Transverse colon (tissue), 4 donors: ENCODE data around the gene KCNJ14. TPM values are rescaled to one million over a fixed set of nuclear protein-coding genes. Genes with fewer than 3 reads are reported as not detected.

Source experiments
- DNase-seq: peaks from one replicate; pipeline ENCODE4 v3.0.0-alpha.2; 2019
- H3K27ac ChIP-seq, 4 donors: fragments of 200-600 bp; sonication (generic); 2 replicates each; pipeline ENCODE4 v1.5.1; 2016 to 2018; ENCODE audit warnings: inconsistent platforms in 4 of 4
- H3K27me3 ChIP-seq: fragments of 200-600 bp; sonication (generic); 2 replicates; pipeline ENCODE4 v1.5.1; 2017; ENCODE audit warnings: inconsistent platforms
- H3K36me3 ChIP-seq, 4 donors: fragments of 200-600 bp; sonication (generic); 2 replicates each; pipeline ENCODE4 v1.5.1; 2017 to 2019; ENCODE audit warnings: inconsistent platforms in 4 of 4
- H3K4me1 ChIP-seq, 4 donors: fragments of 200-600 bp; sonication (generic); 2 replicates each; pipeline ENCODE4 v1.5.1; 2017 to 2020; ENCODE audit warnings: inconsistent platforms in 4 of 4
- H3K4me3 ChIP-seq, 4 donors: fragments of 200-600 bp; sonication (generic); 1 replicate in 1 of 4; 2 replicates in 3 of 4; pipeline versions ENCODE4 v1.5.1 to v1.6.1; 2017 to 2019; ENCODE audit warnings: inconsistent platforms in 4 of 4
- H3K9me3 ChIP-seq, 2 donors: fragments of 200-600 bp; sonication (generic); 2 replicates each; pipeline ENCODE4 v1.5.1; 2017 to 2019; ENCODE audit warnings: inconsistent platforms in 2 of 2
- EP300 ChIP-seq: sonication (generic); formaldehyde crosslinking; IDR thresholded peaks from one replicate; pipeline ENCODE4 v1.6.1; 2017; ENCODE audit warnings: antibody characterized with exemption, low read depth
- POLR2A ChIP-seq: fragments of 450-650 bp; IDR thresholded peaks from one replicate; pipeline ENCODE4 v1.6.1; 2016; ENCODE audit warnings: antibody characterized with exemption, mild to moderate bottlenecking, moderate library complexity
- POLR2AphosphoS5 ChIP-seq, 3 donors: sonication (generic); formaldehyde crosslinking; IDR thresholded peaks; one replicate each; pipeline ENCODE4 v1.6.1; 2016; ENCODE audit warnings: antibody characterized with exemption in 3 of 3
- WGBS, 2 donors: methylation state at CpG; one replicate each; pipeline ENCODE4 v1.1.5; 2018; ENCODE audit warnings: low coverage in 1 of 2; 5-methylcytosine and 5-hydroxymethylcytosine counted together
- in situ Hi-C, 4 donors: fragments of 200-750 bp; cut with MboI; loops; one replicate each; pipeline versions ENCODE4 v1.15.0 to v1.15.1; 2017; ENCODE audit warnings: low sequenced_read_pairs in 3 of 4, low pct_ligation_motif_present in 1 of 4, low pct_unique_long_range_greater_than_20kb in 1 of 4
- intact Hi-C: fragments of 100-400 bp; cut with DNase I; formaldehyde crosslinking; loops from one replicate; pipeline ENCODE4 v1.15.1; 2023; ENCODE audit warnings: low total_unique reads
- total RNA-seq, 4 donors: library from RNA; depleted of rRNA; stranded (reverse); fragments of >200 nt; gene quantifications; one replicate each; pipeline ENCODE4 v1.1.0, GENCODE V29; 2016
- TF ChIP-seq, protein P1 (sequence below), 5 experiments: fragments of 200-600 bp in 3 of 5; fragments of 450-650 bp in 2 of 5; sonication (generic) in 3 of 5; IDR thresholded peaks; 1 replicate in 2 of 5; 2 replicates in 3 of 5; pipeline ENCODE4 v1.5.1; 2016 to 2017; ENCODE audit warnings: antibody characterized with exemption in 5 of 5, inconsistent platforms in 3 of 5, mild to moderate bottlenecking in 2 of 5, moderate library complexity in 1 of 5

The KCNJ14 gene
- total RNA-seq, 4 donors from 2014 or later, result 0.41 to 0.64 TPM; not detected in 2

DNA sequence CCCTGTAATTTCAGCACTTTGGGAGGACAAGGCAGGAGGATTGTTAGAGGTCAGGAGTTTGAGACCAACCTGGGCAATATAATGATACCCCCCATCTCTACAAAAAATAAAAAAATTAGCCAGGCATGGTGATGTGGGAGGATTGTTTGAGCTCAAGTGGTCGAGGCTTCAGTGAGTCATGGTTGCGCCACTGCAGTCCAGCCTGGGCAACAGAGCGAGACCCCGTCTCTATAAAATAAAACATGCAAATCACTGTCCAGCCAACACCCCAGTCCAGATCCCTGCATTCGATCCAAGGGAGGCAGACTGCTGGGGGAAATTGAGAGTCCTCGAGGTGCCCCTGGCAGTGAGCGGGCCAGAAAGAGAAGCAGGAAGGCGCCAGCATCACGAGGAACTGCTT is 20.8 kb downstream of the KCNJ14 start:
- in situ Hi-C loops (no loop called here), intact Hi-C loops (no loop called here)
- WGBS, 2 donors, result 89 to 91% methylated on average over 4 to 9 of the region's 9 CpGs
- DNase-seq, result no peak
- no peak for TF ChIP-seq EP300
- no peak for TF ChIP-seq POLR2AphosphoS5 (IDR thresholded peaks at IDR 0.05)
- TF ChIP-seq, protein P1, sequence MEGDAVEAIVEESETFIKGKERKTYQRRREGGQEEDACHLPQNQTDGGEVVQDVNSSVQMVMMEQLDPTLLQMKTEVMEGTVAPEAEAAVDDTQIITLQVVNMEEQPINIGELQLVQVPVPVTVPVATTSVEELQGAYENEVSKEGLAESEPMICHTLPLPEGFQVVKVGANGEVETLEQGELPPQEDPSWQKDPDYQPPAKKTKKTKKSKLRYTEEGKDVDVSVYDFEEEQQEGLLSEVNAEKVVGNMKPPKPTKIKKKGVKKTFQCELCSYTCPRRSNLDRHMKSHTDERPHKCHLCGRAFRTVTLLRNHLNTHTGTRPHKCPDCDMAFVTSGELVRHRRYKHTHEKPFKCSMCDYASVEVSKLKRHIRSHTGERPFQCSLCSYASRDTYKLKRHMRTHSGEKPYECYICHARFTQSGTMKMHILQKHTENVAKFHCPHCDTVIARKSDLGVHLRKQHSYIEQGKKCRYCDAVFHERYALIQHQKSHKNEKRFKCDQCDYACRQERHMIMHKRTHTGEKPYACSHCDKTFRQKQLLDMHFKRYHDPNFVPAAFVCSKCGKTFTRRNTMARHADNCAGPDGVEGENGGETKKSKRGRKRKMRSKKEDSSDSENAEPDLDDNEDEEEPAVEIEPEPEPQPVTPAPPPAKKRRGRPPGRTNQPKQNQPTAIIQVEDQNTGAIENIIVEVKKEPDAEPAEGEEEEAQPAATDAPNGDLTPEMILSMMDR (IDR thresholded peaks at IDR 0.05), result no peak
- TF ChIP-seq POLR2A, result no peak
- H3K27me3 ChIP-seq, result no peaks in the 10 kb centered on the region
- no peak overlapping the region for H3K27ac ChIP-seq
- H3K36me3 ChIP-seq, result peaks cover 0 to 56% (median 25%) of the 10 kb centered on the region in 4 donors
- H3K4me3 ChIP-seq, result no peak overlapping the region
- H3K4me1 ChIP-seq, result peaks cover 0 to 15% (median 8%) of the 10 kb centered on the region in 4 donors
- H3K9me3 ChIP-seq, result no peaks in the 10 kb centered on the region

GRCh38 chr19:48477067-48477685 is 21.8 kb downstream of the KCNJ14 start:
- no peak overlapping the region for H3K4me3 ChIP-seq
- peaks cover 0 to 18% (median 13%) of the 10 kb centered on the region in 4 donors for H3K4me1 ChIP-seq
- in situ Hi-C loops, result no loop called here
- H3K36me3 ChIP-seq, result peaks cover 0 to 46% (median 20%) of the 10 kb centered on the region in 4 donors
- intact Hi-C loops, result no loop called here
- TF ChIP-seq POLR2A (no peak), EP300 (no peak), POLR2AphosphoS5 (IDR thresholded peaks at IDR 0.05) (no peak)
- TF ChIP-seq, protein P1 (IDR thresholded peaks at IDR 0.05), result no peak
- H3K27me3 ChIP-seq, result no peaks in the 10 kb centered on the region
- DNase-seq, result no peak
- H3K27ac ChIP-seq, result no peak overlapping the region
- WGBS, 2 donors, result 68 to 92% methylated on average over 2 to 9 of the region's 10 CpGs
- no peaks in the 10 kb centered on the region for H3K9me3 ChIP-seq

DNA sequence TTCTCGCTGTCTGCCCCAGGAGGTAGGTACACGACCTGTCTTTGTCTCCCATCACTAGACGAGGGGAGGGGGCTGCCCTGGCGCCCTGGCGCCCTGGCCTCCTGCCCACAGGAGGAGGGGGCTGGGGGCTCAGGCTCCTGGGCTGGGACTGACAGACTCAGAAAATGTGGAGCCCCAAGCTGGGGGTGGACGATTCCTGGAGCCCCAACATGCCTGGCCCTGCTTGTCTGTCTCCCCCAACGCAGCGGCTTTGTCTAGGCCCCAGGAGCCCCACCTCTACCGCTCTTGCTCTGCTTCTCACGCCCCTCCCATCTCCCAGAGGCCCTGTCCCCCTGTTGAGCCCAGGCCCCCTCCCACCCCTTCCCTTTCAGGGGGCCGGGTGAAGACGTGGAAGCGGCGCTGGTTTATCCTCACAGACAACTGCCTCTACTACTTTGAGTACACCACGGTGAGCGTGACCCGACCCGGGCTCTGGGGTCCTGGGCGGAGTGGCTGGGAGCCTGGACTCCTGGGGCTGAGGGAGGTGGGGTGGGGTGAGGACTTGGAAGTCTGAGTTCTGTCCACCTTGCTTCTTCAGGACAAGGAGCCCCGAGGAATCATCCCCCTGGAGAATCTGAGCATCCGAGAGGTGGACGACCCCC is 22.4 kb downstream of the KCNJ14 start:
- no peaks in the 10 kb centered on the region for H3K27me3 ChIP-seq
- H3K9me3 ChIP-seq, result no peaks in the 10 kb centered on the region
- no peak for DNase-seq
- intact Hi-C loops, result no loop called here
- no peak overlapping the region for H3K4me3 ChIP-seq
- in situ Hi-C loops, result no loop called here
- TF ChIP-seq, protein P1 (IDR thresholded peaks at IDR 0.05), result no peak
- TF ChIP-seq POLR2AphosphoS5 (IDR thresholded peaks at IDR 0.05), result no peak
- no peak for TF ChIP-seq POLR2A
- TF ChIP-seq EP300, result no peak
- H3K27ac ChIP-seq, result no peak overlapping the region
- H3K36me3 ChIP-seq, result peaks cover 0 to 40% (median 18%) of the 10 kb centered on the region in 4 donors
- 84 to 88% methylated on average over 4 to 22 of the region's 22 CpGs for WGBS, 2 donors
- peaks cover 0 to 18% (median 13%) of the 10 kb centered on the region in 4 donors for H3K4me1 ChIP-seq

- Histone ChIP-seq H3K27me3 (no peaks in the 10 kb centered on the region), H3K4me3 (no peak overlapping the region), H3K36me3 (peaks cover 0 to 32% (median 14%) of the 10 kb centered on the region in 4 donors), H3K27ac (no peak overlapping the region), H3K4me1 (peaks cover 0 to 18% (median 13%) of the 10 kb centered on the region in 4 donors), H3K9me3 (no peaks in the 10 kb centered on the region)
- no peak for TF ChIP-seq POLR2AphosphoS5 (IDR thresholded peaks at IDR 0.05)
- TF ChIP-seq POLR2A, result no peak
- TF ChIP-seq, protein P1 (IDR thresholded peaks at IDR 0.05), result no peak
- TF ChIP-seq EP300, result no peak
- intact Hi-C loops, result no loop called here
- WGBS, 2 donors, result 81% methylated on average over 22 of the region's 29 CpGs; no CpG with 5 or more reads in 1 of the 2 donors
- no peak for DNase-seq
- in situ Hi-C loops, result no loop called here
Measured at GRCh38 chr19:48478339-48479256, 23.2 kb downstream of the KCNJ14 start.
